ENCODE results near the gene MAP1A.

- TF ChIP-seq GATA2 (IDR thresholded peaks at IDR 0.05; ENCODE audit: low read depth, low read length): no peak
- TF ChIP-seq GATA3 (IDR thresholded peaks at IDR 0.05; ENCODE audit: low read depth, low read length): no peak
These were observed 12.4 kb downstream of the MAP1A start for GRCh38 chr15:43529587-43530345.

Data from SH-SY5Y (cell line).